Measurements from ENCODE around the gene HSD11B2. TPM values are rescaled to one million over a fixed set of nuclear protein-coding genes. Genes with fewer than 3 reads are reported as not detected.
A peak's percentile ranks its signal among the peaks of the same experiment; 100 is the strongest.

Gene HSD11B2
- total RNA-seq, 1 donor from 2014 or later = 38.7 TPM

DNA sequence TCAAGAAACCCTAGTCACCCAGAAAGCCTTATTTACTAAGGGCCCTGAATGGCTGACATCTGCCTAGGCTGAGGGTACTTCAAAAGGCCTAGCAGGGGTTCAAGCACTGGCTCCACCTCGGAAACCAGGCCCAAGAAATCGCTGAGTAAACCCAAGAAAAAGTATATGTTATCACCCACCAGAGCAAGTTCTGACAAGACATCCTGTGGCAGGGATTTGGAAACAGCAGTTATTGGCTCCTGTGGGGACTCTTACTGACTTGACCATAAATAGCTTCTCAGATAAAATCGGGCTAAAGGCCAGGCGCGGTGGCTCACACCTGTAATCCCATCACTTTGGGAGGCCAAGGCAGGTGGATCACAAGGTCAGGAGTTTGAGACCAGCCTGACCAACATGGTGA, 37.8 kb downstream of the HSD11B2 start:
- Mint-ChIP-seq H3K36me3 (ENCODE audit: insufficient read depth) (peaks cover 2% of the 10 kb centered on the region), H3K4me1 (ENCODE audit: low read depth) (peaks cover 3% of the 10 kb centered on the region), H3K27me3 (no peaks in the 10 kb centered on the region), H3K4me3 (ENCODE audit: low read depth) (no peak overlapping the region), H3K27ac (no peak overlapping the region), H3K9me3 (ENCODE audit: low read depth) (no peaks in the 10 kb centered on the region)
- TF ChIP-seq, protein P1, sequence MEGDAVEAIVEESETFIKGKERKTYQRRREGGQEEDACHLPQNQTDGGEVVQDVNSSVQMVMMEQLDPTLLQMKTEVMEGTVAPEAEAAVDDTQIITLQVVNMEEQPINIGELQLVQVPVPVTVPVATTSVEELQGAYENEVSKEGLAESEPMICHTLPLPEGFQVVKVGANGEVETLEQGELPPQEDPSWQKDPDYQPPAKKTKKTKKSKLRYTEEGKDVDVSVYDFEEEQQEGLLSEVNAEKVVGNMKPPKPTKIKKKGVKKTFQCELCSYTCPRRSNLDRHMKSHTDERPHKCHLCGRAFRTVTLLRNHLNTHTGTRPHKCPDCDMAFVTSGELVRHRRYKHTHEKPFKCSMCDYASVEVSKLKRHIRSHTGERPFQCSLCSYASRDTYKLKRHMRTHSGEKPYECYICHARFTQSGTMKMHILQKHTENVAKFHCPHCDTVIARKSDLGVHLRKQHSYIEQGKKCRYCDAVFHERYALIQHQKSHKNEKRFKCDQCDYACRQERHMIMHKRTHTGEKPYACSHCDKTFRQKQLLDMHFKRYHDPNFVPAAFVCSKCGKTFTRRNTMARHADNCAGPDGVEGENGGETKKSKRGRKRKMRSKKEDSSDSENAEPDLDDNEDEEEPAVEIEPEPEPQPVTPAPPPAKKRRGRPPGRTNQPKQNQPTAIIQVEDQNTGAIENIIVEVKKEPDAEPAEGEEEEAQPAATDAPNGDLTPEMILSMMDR (IDR thresholded peaks at IDR 0.05; ENCODE audit: unreplicated experiment) = no peak
- no peak for DNase-seq (ENCODE audit: low spot score, unreplicated experiment)

DNA sequence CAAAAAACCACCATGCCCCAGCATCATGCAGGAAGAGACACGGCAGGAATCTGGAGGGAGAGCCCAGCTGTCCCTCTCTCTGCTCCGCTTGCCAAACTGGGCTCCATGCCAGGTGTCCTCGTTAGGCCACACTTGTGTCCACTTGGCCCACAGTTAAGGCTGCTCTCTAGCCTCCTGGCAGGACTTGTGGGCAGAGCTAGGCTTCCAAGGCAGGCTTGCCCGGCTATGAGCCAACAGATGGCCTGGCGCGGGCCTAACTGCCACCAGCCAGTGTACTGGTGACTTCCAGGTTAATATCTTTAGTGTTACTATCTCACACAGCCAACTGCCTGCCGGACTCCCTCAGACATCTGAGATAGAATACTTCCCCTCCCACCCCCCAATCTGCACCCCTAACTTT, 39.4 kb downstream of the HSD11B2 start:
- Mint-ChIP-seq H3K9me3 (ENCODE audit: low read depth) (no peaks in the 10 kb centered on the region), H3K27me3 (no peaks in the 10 kb centered on the region)

DNA sequence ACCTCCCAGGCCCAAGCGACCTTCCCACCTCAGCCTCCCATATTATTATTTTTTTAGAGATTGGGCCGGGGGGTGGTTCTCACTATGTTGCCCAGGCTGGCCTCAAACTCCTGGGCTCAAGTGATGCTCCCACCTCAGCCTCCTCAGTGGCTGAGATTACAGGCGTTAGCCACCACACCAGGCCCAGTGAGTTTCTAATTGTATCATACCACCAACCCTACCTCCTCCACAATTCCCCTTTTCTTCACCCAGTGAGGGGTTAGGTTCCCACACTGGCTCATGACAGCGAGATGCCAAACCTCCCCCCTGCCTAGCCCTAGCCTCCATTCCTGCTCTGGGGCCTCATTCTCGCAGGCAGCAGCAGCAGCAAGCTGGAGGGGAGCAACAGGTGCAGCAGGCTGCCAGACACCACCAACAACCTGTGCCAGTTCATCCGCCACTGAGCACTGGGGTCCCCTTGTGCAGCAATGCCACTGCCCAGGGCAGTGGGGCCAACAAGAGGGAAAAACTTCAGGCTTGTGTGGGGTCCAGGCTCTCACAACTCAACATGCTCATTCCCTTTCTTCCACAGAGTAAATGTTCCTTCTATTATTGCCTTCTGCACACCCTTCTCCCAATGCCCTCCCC, 41.0 kb downstream of the HSD11B2 start:
- TF ChIP-seq, protein P1 (IDR thresholded peaks at IDR 0.05; ENCODE audit: unreplicated experiment) = no peak
- no peaks in the 10 kb centered on the region for H3K27me3 Mint-ChIP-seq
- H3K9me3 Mint-ChIP-seq (ENCODE audit: low read depth) = no peaks in the 10 kb centered on the region
- H3K4me3 Mint-ChIP-seq (ENCODE audit: low read depth) = no peak overlapping the region
- H3K27ac Mint-ChIP-seq = no peak overlapping the region
- no peaks in the 10 kb centered on the region for H3K4me1 Mint-ChIP-seq (ENCODE audit: low read depth)
- H3K36me3 Mint-ChIP-seq (ENCODE audit: insufficient read depth) = peaks cover 2% of the 10 kb centered on the region
- DNase-seq (ENCODE audit: low spot score, unreplicated experiment) = no peak

More for the DNA sequence above, 39.4 kb downstream of the HSD11B2 start:
- Mint-ChIP-seq H3K27ac (no peak overlapping the region), H3K4me1 (ENCODE audit: low read depth) (peaks cover 3% of the 10 kb centered on the region), H3K4me3 (ENCODE audit: low read depth) (no peak overlapping the region), H3K36me3 (ENCODE audit: insufficient read depth) (peaks cover 2% of the 10 kb centered on the region)
- TF ChIP-seq, protein P1 (IDR thresholded peaks at IDR 0.05; ENCODE audit: unreplicated experiment) = no peak
- DNase-seq (ENCODE audit: low spot score, unreplicated experiment) = no peak

- no peak for DNase-seq (ENCODE audit: low spot score, unreplicated experiment)
- TF ChIP-seq, protein P1 (IDR thresholded peaks at IDR 0.05; ENCODE audit: unreplicated experiment) = no peak
- Mint-ChIP-seq H3K27me3 (no peaks in the 10 kb centered on the region), H3K4me3 (ENCODE audit: low read depth) (no peak overlapping the region), H3K9me3 (ENCODE audit: low read depth) (no peaks in the 10 kb centered on the region), H3K36me3 (ENCODE audit: insufficient read depth) (peaks cover 2% of the 10 kb centered on the region), H3K27ac (no peak overlapping the region), H3K4me1 (ENCODE audit: low read depth) (peaks cover 10% of the 10 kb centered on the region)
Observed at GRCh38 chr16:67474551-67475455, 43.9 kb downstream of the HSD11B2 start.

DNA sequence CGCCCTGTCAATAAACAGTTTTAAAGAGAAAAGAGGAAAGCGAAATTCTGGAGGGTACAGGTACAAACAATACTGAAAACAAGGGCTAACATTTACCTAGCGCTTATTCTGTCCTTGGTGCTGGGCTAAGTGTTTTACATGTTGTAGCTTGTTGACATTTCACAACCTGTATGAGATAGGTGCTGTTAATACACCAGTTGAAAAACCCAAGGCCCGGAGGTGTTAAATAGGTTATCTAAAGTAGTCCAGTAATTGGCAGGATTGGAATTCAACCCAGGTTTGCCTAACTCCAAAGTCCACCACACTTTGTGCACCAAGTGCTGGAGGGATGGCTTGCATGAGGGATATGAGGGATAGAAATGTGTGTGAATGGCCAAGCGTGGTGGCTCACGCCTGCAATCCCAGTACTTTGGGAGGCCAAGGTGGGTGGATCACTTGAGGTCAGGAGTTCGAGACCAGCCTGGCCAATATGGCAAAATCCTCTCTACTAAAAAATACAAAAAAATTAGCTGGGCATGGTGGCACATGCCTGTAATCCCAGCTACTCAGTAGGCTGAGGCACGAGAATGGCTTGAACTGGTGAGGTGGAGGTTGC, 47.1 kb downstream of the HSD11B2 start:
- Mint-ChIP-seq H3K27ac (peak overlapping the region; percentile 81), H3K4me3 (ENCODE audit: low read depth) (peak overlapping the region; percentile 35)

More for the DNA sequence above, 47.1 kb downstream of the HSD11B2 start:
- TF ChIP-seq, protein P1 (IDR thresholded peaks at IDR 0.05; ENCODE audit: unreplicated experiment) = no peak
- H3K36me3 Mint-ChIP-seq (ENCODE audit: insufficient read depth) = no peaks in the 10 kb centered on the region
- no peaks in the 10 kb centered on the region for H3K27me3 Mint-ChIP-seq
- H3K9me3 Mint-ChIP-seq (ENCODE audit: low read depth) = no peaks in the 10 kb centered on the region
- DNase-seq (ENCODE audit: low spot score, unreplicated experiment) = no peak
- peaks cover 24% of the 10 kb centered on the region for H3K4me1 Mint-ChIP-seq (ENCODE audit: low read depth)
